HAP-1 (cell line): ENCODE data around the gene PTPN21.

ENCODE experiments used
- DNase-seq, 2 experiments: peaks; one replicate each; pipeline ENCODE4 v3.0.0-alpha.2; 2016 to 2020; ENCODE audit warnings: low spot score in 2 of 2
- H3K27me3 ChIP-seq: fragments of 250-450 bp; sonication (Bioruptor Pico); 2 replicates; pipeline ENCODE4 v1.5.1; 2020; ENCODE audit warnings: low read depth, mild to moderate bottlenecking, moderate library complexity
- H3K36me3 ChIP-seq: fragments of 250-450 bp; sonication (Bioruptor Pico); replicated peaks from 2 replicates; pipeline ENCODE4 v1.5.1; 2020; ENCODE audit warnings: mild to moderate bottlenecking
- H3K4me1 ChIP-seq: fragments of 250-450 bp; sonication (Bioruptor Pico); 2 replicates; pipeline ENCODE4 v1.5.1; 2020; ENCODE audit warnings: mild to moderate bottlenecking
- H3K4me3 ChIP-seq: fragments of 250-450 bp; sonication (Bioruptor Pico); 2 replicates; pipeline ENCODE4 v1.5.1; 2020; ENCODE audit warnings: mild to moderate bottlenecking, moderate library complexity
- H3K9me3 ChIP-seq: fragments of 250-450 bp; sonication (Bioruptor Pico); 2 replicates; pipeline ENCODE4 v1.5.1; 2020; ENCODE audit warnings: mild to moderate bottlenecking, moderate library complexity
- in situ Hi-C: fragments of 300-500 bp; cut with MboI; formaldehyde crosslinking; loops from 3 replicates; pipeline ENCODE4 v1.14.3; 2020; ENCODE audit warnings: low sequenced_read_pairs, inconsistent platforms, mixed read lengths

PTPN21 gene

GRCh38 chr14:88565427-88565826 is 10.6 kb upstream of the PTPN21 start:
- no peak overlapping the region for H3K4me3 ChIP-seq
- no peaks in the 10 kb centered on the region for H3K9me3 ChIP-seq
- peaks cover 11% of the 10 kb centered on the region for H3K4me1 ChIP-seq
- no peak for DNase-seq
- H3K36me3 ChIP-seq = peaks cover 23% of the 10 kb centered on the region
- in situ Hi-C loops = no loop called here
- H3K27me3 ChIP-seq = no peaks in the 10 kb centered on the region

GRCh38 chr14:88563845-88564244 is 9.0 kb upstream of the PTPN21 start:
- Histone ChIP-seq H3K36me3 (peaks cover 9% of the 10 kb centered on the region), H3K4me1 (peaks cover 11% of the 10 kb centered on the region), H3K4me3 (peak overlapping the region; percentile 82), H3K9me3 (no peaks in the 10 kb centered on the region), H3K27me3 (no peaks in the 10 kb centered on the region)
- DNase-seq = no peak
- in situ Hi-C loops = no loop called here

GRCh38 chr14:88562831-88563686 is 8.3 kb upstream of the PTPN21 start, which contains the start of gene ZC3H14:
Gene ZC3H14, plus strand, starts transcription at chr14:88563037. Its CDS starts 97 bp downstream, at chr14:88563134.
- in situ Hi-C loops = no loop called here
- peak; percentile 78 to 90 for DNase-seq
- Histone ChIP-seq H3K36me3 (peaks cover 3% of the 10 kb centered on the region; the same call in 1 of the 2 replicates), H3K9me3 (no peaks in the 10 kb centered on the region), H3K4me1 (peaks cover 11% of the 10 kb centered on the region), H3K27me3 (no peaks in the 10 kb centered on the region), H3K4me3 (peak within 1 kb of the TSS; percentile 82)

GRCh38 chr14:88562532-88562830 is 7.7 kb upstream of the PTPN21 start:
- Histone ChIP-seq H3K9me3 (no peaks in the 10 kb centered on the region), H3K36me3 (no peaks in the 10 kb centered on the region; the same call in 1 of the 2 replicates), H3K4me1 (peaks cover 11% of the 10 kb centered on the region), H3K27me3 (no peaks in the 10 kb centered on the region), H3K4me3 (peak overlapping the region; percentile 82)
- in situ Hi-C loops = no loop called here
- DNase-seq = no peak

- no peaks in the 10 kb centered on the region for H3K36me3 ChIP-seq
- DNase-seq = no peak
- H3K27me3 ChIP-seq = peaks cover 8% of the 10 kb centered on the region; the same call in 1 of the 2 replicates
- H3K9me3 ChIP-seq = no peaks in the 10 kb centered on the region
- H3K4me1 ChIP-seq = peaks cover 11% of the 10 kb centered on the region
- H3K4me3 ChIP-seq = no peak overlapping the region
- in situ Hi-C loops = no loop called here
Observed at GRCh38 chr14:88559852-88560251, 5.0 kb upstream of the PTPN21 start.

- in situ Hi-C loops = no loop called here
- no peak overlapping the region for H3K4me3 ChIP-seq
- no peak for DNase-seq
- peaks cover 10% of the 10 kb centered on the region for H3K27me3 ChIP-seq
- no peaks in the 10 kb centered on the region for H3K9me3 ChIP-seq
- H3K36me3 ChIP-seq = no peaks in the 10 kb centered on the region; the same call in 1 of the 2 replicates
- H3K4me1 ChIP-seq = peaks cover 14% of the 10 kb centered on the region
Observed at GRCh38 chr14:88556581-88556980, 1.8 kb upstream of the PTPN21 start.

- peaks cover 14% of the 10 kb centered on the region for H3K4me1 ChIP-seq
- H3K36me3 ChIP-seq = no peaks in the 10 kb centered on the region; the same call in 1 of the 2 replicates
- in situ Hi-C loops = no loop called here
- peak overlapping the region; percentile 48 for H3K4me3 ChIP-seq
- peaks cover 10% of the 10 kb centered on the region for H3K27me3 ChIP-seq
- no peaks in the 10 kb centered on the region for H3K9me3 ChIP-seq
- no peak for DNase-seq
Observed at GRCh38 chr14:88553886-88554456, 836 bp downstream of the PTPN21 start.

GRCh38 chr14:88552876-88553275 is 1.9 kb downstream of the PTPN21 start:
- no peaks in the 10 kb centered on the region; the same call in 1 of the 2 replicates for H3K36me3 ChIP-seq
- in situ Hi-C loops = no loop called here
- DNase-seq = no peak
- H3K4me3 ChIP-seq = no peak overlapping the region
- H3K9me3 ChIP-seq = no peaks in the 10 kb centered on the region
- peaks cover 14% of the 10 kb centered on the region for H3K4me1 ChIP-seq
- peaks cover 10% of the 10 kb centered on the region for H3K27me3 ChIP-seq

GRCh38 chr14:88551980-88552431 is 2.8 kb downstream of the PTPN21 start:
- H3K4me1 ChIP-seq = peaks cover 14% of the 10 kb centered on the region
- no peak overlapping the region for H3K4me3 ChIP-seq
- in situ Hi-C loops = no loop called here
- DNase-seq = no peak
- H3K27me3 ChIP-seq = peaks cover 10% of the 10 kb centered on the region
- no peaks in the 10 kb centered on the region; the same call in 1 of the 2 replicates for H3K36me3 ChIP-seq
- no peaks in the 10 kb centered on the region for H3K9me3 ChIP-seq

GRCh38 chr14:88551094-88551870 is 3.5 kb downstream of the PTPN21 start:
- in situ Hi-C loops = no loop called here
- Histone ChIP-seq H3K27me3 (peaks cover 5% of the 10 kb centered on the region), H3K4me1 (peaks cover 14% of the 10 kb centered on the region), H3K9me3 (no peaks in the 10 kb centered on the region), H3K36me3 (no peaks in the 10 kb centered on the region; the same call in 1 of the 2 replicates), H3K4me3 (no peak overlapping the region)
- DNase-seq = no peak

- H3K9me3 ChIP-seq = no peaks in the 10 kb centered on the region
- no peak overlapping the region for H3K4me3 ChIP-seq
- peaks cover 14% of the 10 kb centered on the region for H3K4me1 ChIP-seq
- no peak for DNase-seq
- no peaks in the 10 kb centered on the region; the same call in 1 of the 2 replicates for H3K36me3 ChIP-seq
- H3K27me3 ChIP-seq = peaks cover 3% of the 10 kb centered on the region; the same call in 1 of the 2 replicates
- in situ Hi-C loops = no loop called here
Observed at GRCh38 chr14:88550078-88550477, 4.7 kb downstream of the PTPN21 start.

GRCh38 chr14:88547386-88547780 is 7.4 kb downstream of the PTPN21 start:
- in situ Hi-C loops = no loop called here
- no peaks in the 10 kb centered on the region for H3K9me3 ChIP-seq
- no peaks in the 10 kb centered on the region for H3K27me3 ChIP-seq
- no peaks in the 10 kb centered on the region for H3K36me3 ChIP-seq
- no peak overlapping the region for H3K4me3 ChIP-seq
- H3K4me1 ChIP-seq = no peaks in the 10 kb centered on the region
- no peak for DNase-seq

- in situ Hi-C loops = no loop called here
- Histone ChIP-seq H3K9me3 (no peaks in the 10 kb centered on the region), H3K27me3 (no peaks in the 10 kb centered on the region), H3K4me1 (no peaks in the 10 kb centered on the region), H3K36me3 (no peaks in the 10 kb centered on the region), H3K4me3 (no peak overlapping the region)
- DNase-seq = no peak
Observed at GRCh38 chr14:88546621-88547385, 8.0 kb downstream of the PTPN21 start.
